Measurements from ENCODE around the gene PIK3C2G. TPM values are rescaled to one million over a fixed set of nuclear protein-coding genes. Genes with fewer than 3 reads are reported as not detected.
"Not testable (repeated sequence)": the region's sequence is repeated elsewhere in the genome, so short reads cannot be mapped to it uniquely, and the experiment has no call there.

The PIK3C2G gene
- total RNA-seq, 1 experiment from 2014 or later: not detected

- DNase-seq (peak; percentile 46), ATAC-seq (no peak)
- H3F3A ChIP-seq (ENCODE audit: low read length, unreplicated experiment): no peaks in the 10 kb centered on the region
- no peaks in the 10 kb centered on the region for H3K79me2 ChIP-seq (ENCODE audit: low read length)
- no peak overlapping the region for H3K4me2 ChIP-seq (ENCODE audit: low read length)
- ChIA-PET CTCF (no interaction called here), POLR2A (ENCODE audit: unreplicated experiment) (no interaction called here)
- no peak overlapping the region for H3K27ac ChIP-seq (ENCODE audit: low read length)
- H3K4me1 ChIP-seq (ENCODE audit: insufficient read depth, low read length): no peaks in the 10 kb centered on the region
- no peaks in the 10 kb centered on the region for H3K9me2 ChIP-seq (replicated peaks; ENCODE audit: low read length)
- no peak overlapping the region for H2AFZ ChIP-seq (ENCODE audit: low read length)
- H4K20me1 ChIP-seq (ENCODE audit: low read length): no peaks in the 10 kb centered on the region
- TF ChIP-seq EZH2 (IDR thresholded peaks at IDR 0.05; ENCODE audit: low read length, unreplicated experiment): no peak
- TF ChIP-seq CTCF (conservative IDR thresholded peaks at IDR 0.05; ENCODE audit: low read depth, low read length): no peak
- no peak for TF ChIP-seq EZH2phosphoT487 (IDR thresholded peaks at IDR 0.05; ENCODE audit: borderline replicate concordance, low read length)
- intact Hi-C loops (cut with micrococcal nuclease): no loop called here
- H3K9me3 ChIP-seq (ENCODE audit: low read length): no peaks in the 10 kb centered on the region
- H3K36me3 ChIP-seq (ENCODE audit: low read depth, low read length): no peaks in the 10 kb centered on the region
- BruUV-seq (replicated peaks): no TSS peak
- no peaks in the 10 kb centered on the region for H3K27me3 ChIP-seq (ENCODE audit: low read length)
- no peak overlapping the region for H3K9ac ChIP-seq (ENCODE audit: low read length)
- no peak overlapping the region for H3K4me3 ChIP-seq (ENCODE audit: low read length)
Observed at GRCh38 chr12:18492372-18493025, 231.2 kb downstream of the PIK3C2G start.

- H3K4me2 ChIP-seq (ENCODE audit: low read length): no peak overlapping the region
- H3K27me3 ChIP-seq (ENCODE audit: low read length): no peaks in the 10 kb centered on the region
- H3K27ac ChIP-seq (ENCODE audit: low read length): no peak overlapping the region
- ChIA-PET CTCF (no interaction called here), POLR2A (ENCODE audit: unreplicated experiment) (no interaction called here)
- no peaks in the 10 kb centered on the region for H3K9me2 ChIP-seq (replicated peaks; ENCODE audit: low read length)
- no peaks in the 10 kb centered on the region for H3F3A ChIP-seq (ENCODE audit: low read length, unreplicated experiment)
- H3K4me1 ChIP-seq (ENCODE audit: insufficient read depth, low read length): no peaks in the 10 kb centered on the region
- H2AFZ ChIP-seq (ENCODE audit: low read length): no peak overlapping the region
- H3K4me3 ChIP-seq (ENCODE audit: low read length): no peak overlapping the region
- BruUV-seq (replicated peaks): no TSS peak
- no peak for DNase-seq
- intact Hi-C loops (cut with micrococcal nuclease): no loop called here
- ATAC-seq: no peak
- no peaks in the 10 kb centered on the region for H3K79me2 ChIP-seq (ENCODE audit: low read length)
- no peaks in the 10 kb centered on the region for H4K20me1 ChIP-seq (ENCODE audit: low read length)
- no peaks in the 10 kb centered on the region for H3K36me3 ChIP-seq (ENCODE audit: low read depth, low read length)
- H3K9me3 ChIP-seq (ENCODE audit: low read length): no peaks in the 10 kb centered on the region
- no peak overlapping the region for H3K9ac ChIP-seq (ENCODE audit: low read length)
- no peak for TF ChIP-seq EZH2phosphoT487 (IDR thresholded peaks at IDR 0.05; ENCODE audit: borderline replicate concordance, low read length)
- no peak for TF ChIP-seq EZH2 (IDR thresholded peaks at IDR 0.05; ENCODE audit: low read length, unreplicated experiment)
- no peak for TF ChIP-seq CTCF (conservative IDR thresholded peaks at IDR 0.05; ENCODE audit: low read depth, low read length)
Observed at GRCh38 chr12:18496156-18496555, 234.8 kb downstream of the PIK3C2G start.

- ATAC-seq; DNase-seq; H3K4me2 ChIP-seq (ENCODE audit: low read length); H3K9ac ChIP-seq (ENCODE audit: low read length); H3K36me3 ChIP-seq (ENCODE audit: low read depth, low read length); intact Hi-C loops (cut with micrococcal nuclease); H3F3A ChIP-seq (ENCODE audit: low read length, unreplicated experiment); H2AFZ ChIP-seq (ENCODE audit: low read length); H3K9me2 ChIP-seq (replicated peaks; ENCODE audit: low read length); H4K20me1 ChIP-seq (ENCODE audit: low read length); POLR2A ChIA-PET (ENCODE audit: unreplicated experiment); CTCF ChIA-PET; H3K9me3 ChIP-seq (ENCODE audit: low read length); H3K27me3 ChIP-seq (ENCODE audit: low read length); H3K4me3 ChIP-seq (ENCODE audit: low read length); H3K79me2 ChIP-seq (ENCODE audit: low read length); H3K27ac ChIP-seq (ENCODE audit: low read length); BruUV-seq (replicated peaks): not testable (repeated sequence)
- H3K4me1 ChIP-seq (ENCODE audit: insufficient read depth, low read length): peaks cover 11% of the 10 kb centered on the region
Observed at GRCh38 chr12:18500160-18500574, 238.8 kb downstream of the PIK3C2G start.

- H3K4me2 ChIP-seq (ENCODE audit: low read length); CTCF ChIA-PET; ATAC-seq; H3K9ac ChIP-seq (ENCODE audit: low read length); H3F3A ChIP-seq (ENCODE audit: low read length, unreplicated experiment); H2AFZ ChIP-seq (ENCODE audit: low read length); H3K27me3 ChIP-seq (ENCODE audit: low read length); H3K79me2 ChIP-seq (ENCODE audit: low read length); DNase-seq; H3K9me3 ChIP-seq (ENCODE audit: low read length); intact Hi-C loops (cut with micrococcal nuclease); H3K9me2 ChIP-seq (replicated peaks; ENCODE audit: low read length); H3K4me3 ChIP-seq (ENCODE audit: low read length); POLR2A ChIA-PET (ENCODE audit: unreplicated experiment); H4K20me1 ChIP-seq (ENCODE audit: low read length); H3K27ac ChIP-seq (ENCODE audit: low read length); BruUV-seq (replicated peaks); H3K36me3 ChIP-seq (ENCODE audit: low read depth, low read length): not testable (repeated sequence)
- H3K4me1 ChIP-seq (ENCODE audit: insufficient read depth, low read length): peaks cover 11% of the 10 kb centered on the region
Observed at GRCh38 chr12:18500736-18501135, 239.4 kb downstream of the PIK3C2G start.

Measured in PC-3 (cell line).